BLaER1 treated with 17β-estradiol and CSF1 and Interleukin-3, amounts not matched to agents 10 nM and 100 nM (cell line): ENCODE results near the gene GABRG3.

Source experiments
- H3K27ac ChIP-seq, 11 experiments: shearing (Covaris generic); formaldehyde crosslinking; 2 replicates each; pipeline ENCODE4 v1.8.1; 2022
- H3K27me3 ChIP-seq, 11 experiments: shearing (Covaris generic); formaldehyde crosslinking; 2 replicates each; pipeline ENCODE4 v1.8.1; 2022
- H3K36me3 ChIP-seq, 11 experiments: shearing (Covaris generic); formaldehyde crosslinking; 2 replicates each; pipeline ENCODE4 v1.8.1; 2022
- H3K4me1 ChIP-seq, 10 experiments: shearing (Covaris generic); formaldehyde crosslinking; 2 replicates each; pipeline ENCODE4 v1.8.1; 2022
- H3K4me2 ChIP-seq, 11 experiments: shearing (Covaris generic); formaldehyde crosslinking; 2 replicates each; pipeline ENCODE4 v1.8.1; 2022
- H3K4me3 ChIP-seq, 10 experiments: shearing (Covaris generic); formaldehyde crosslinking; 2 replicates each; pipeline ENCODE4 v1.8.1; 2022
- H3K9ac ChIP-seq, 11 experiments: shearing (Covaris generic); formaldehyde crosslinking; 2 replicates each; pipeline ENCODE4 v1.8.1; 2022
- H3K9me3 ChIP-seq, 11 experiments: shearing (Covaris generic); formaldehyde crosslinking; replicated peaks in 1 of 11; 2 replicates each; pipeline ENCODE4 v1.8.1; 2022
- H4K20me1 ChIP-seq, 11 experiments: shearing (Covaris generic); formaldehyde crosslinking; 2 replicates each; pipeline ENCODE4 v1.8.1; 2022
- Cebpa-rat ChIP-seq, 11 experiments: shearing (Covaris generic); IDR thresholded peaks; 2 replicates each; pipeline ENCODE4 v1.8.1; 2022

GABRG3 gene

DNA sequence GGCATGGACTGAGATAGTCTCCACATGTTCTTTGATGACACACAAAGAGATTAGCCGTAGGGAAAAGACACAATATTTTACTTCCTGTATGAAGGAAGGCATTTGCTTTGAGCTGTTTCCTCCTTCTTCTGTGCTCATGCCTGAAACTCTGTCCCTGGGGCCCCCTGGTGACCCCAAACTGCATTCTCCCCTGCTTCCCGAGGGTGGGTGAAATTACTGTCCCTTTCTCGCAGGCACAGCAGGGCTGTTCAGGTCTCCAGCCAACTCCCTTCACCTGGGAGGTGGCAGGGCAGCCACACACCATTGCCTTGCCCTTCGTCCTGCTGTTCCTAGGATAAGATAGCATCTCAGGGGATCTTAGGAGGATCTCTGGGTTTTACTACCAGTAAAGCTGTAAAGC is 79.2 kb downstream of the GABRG3 start:
- Histone ChIP-seq H3K36me3 (no peaks in the 10 kb centered on the region), H3K4me1 (peaks cover 0 to 9% (median 6%) of the 10 kb centered on the region in 10 experiments; a peak in 10 of 20 replicates), H3K4me2 (peak overlapping the region in 6 of 11 experiments; percentile 20 to 58 (median 40); a peak in 8 of 22 replicates), H4K20me1 (no peaks in the 10 kb centered on the region), H3K27me3 (no peaks in the 10 kb centered on the region), H3K9me3 (no peaks in the 10 kb centered on the region), H3K27ac (no peak overlapping the region), H3K9ac (no peak overlapping the region), H3K4me3 (no peak overlapping the region)
- TF ChIP-seq Cebpa-rat (IDR thresholded peaks at IDR 0.05), result no peak

DNA sequence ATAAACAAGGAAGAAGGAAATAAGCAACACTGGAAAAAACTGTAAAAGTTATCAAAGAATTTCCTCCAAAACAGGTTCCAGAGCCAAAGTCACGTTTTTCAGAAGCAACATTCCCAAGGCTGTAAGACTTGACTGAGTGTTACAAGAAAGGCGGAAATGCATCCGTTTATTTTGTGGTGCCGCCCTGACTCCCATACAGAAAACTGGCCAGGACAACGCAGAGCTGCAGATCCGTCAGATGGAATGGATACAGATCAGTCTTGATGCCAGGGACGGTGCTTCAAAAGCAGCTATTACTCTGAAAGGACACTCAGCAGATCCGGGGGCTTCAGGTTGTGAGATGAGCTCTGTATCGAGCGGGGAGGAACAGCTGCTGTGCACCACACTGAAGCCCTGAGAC is 83.4 kb downstream of the GABRG3 start:
- Histone ChIP-seq H3K27ac (no peak overlapping the region), H3K4me1 (peaks cover 4 to 14% (median 8%) of the 10 kb centered on the region in 10 experiments; a peak in 16 of 20 replicates), H3K36me3 (no peaks in the 10 kb centered on the region), H4K20me1 (no peaks in the 10 kb centered on the region), H3K4me3 (no peak overlapping the region), H3K27me3 (no peaks in the 10 kb centered on the region), H3K9ac (no peak overlapping the region), H3K4me2 (no peak overlapping the region), H3K9me3 (no peaks in the 10 kb centered on the region)
- TF ChIP-seq Cebpa-rat (IDR thresholded peaks at IDR 0.05), result no peak

DNA sequence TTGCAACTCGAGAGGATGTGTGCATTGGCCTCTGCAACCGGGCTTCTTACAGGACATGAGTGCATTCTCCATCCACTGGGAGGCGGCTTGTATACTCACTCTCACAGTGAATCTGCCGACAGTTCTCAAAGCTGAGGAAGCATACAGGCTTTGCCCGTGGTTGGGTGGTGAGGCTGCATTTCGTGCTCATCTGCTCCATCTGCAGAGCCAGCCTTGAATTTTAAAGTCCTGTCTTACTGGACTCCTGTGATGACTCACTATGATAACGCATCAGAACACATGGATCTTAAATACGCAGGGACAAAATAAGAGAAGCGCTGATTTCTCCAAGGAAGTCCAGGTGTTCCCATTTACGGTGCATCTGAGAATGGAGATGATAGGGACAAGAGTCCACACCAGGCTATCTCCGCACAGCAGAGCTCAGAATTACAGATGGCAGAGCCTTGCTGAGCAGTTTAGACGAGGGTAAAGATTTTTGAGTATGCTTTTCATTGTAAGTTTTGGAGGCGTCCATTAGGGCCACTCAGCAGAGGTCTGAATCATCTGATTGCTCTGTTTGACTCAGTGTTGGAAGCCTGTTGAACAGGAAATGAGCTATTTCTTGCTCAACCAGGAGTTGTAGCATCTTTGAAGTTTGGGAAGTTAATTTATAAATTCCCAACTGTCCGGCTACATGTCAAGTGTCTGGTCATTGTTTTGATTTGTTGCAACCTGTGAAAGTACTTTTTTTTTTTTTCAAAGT is 87.1 kb downstream of the GABRG3 start:
- TF ChIP-seq Cebpa-rat (IDR thresholded peaks at IDR 0.05), result no peak
- peak overlapping the region in 3 of 11 experiments; percentile 18 to 56 (median 30); a peak in 4 of 22 replicates for H3K4me2 ChIP-seq

DNA sequence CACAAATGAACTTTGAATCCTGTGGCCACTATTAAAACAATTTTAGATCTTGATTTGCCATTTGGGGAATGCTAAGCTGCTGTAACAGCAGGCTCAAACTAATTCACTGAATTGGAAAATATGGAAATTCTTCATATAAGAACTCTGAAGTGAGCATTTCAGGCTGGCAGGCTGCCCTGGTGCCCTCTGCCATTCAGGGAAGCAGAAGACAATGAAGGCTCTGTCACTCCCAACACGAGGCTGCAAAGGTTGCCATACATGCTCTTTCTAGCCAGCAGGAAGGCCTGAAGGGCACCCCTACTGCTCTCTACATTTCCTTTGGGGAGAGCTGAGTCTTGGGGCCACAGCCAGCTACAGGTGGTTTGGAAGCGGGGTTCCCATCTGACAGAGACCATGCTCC is 88.0 kb downstream of the GABRG3 start:
- Histone ChIP-seq H3K27me3 (no peaks in the 10 kb centered on the region), H3K9me3 (peaks cover 0 to 12% (median 0%) of the 10 kb centered on the region in 11 experiments; a peak in 4 of 22 replicates), H3K4me1 (peaks cover 0 to 14% (median 0%) of the 10 kb centered on the region in 10 experiments; a peak in 7 of 20 replicates), H3K27ac (no peak overlapping the region), H3K4me2 (no peak overlapping the region), H3K9ac (no peak overlapping the region), H3K36me3 (no peaks in the 10 kb centered on the region), H3K4me3 (no peak overlapping the region), H4K20me1 (no peaks in the 10 kb centered on the region)
- TF ChIP-seq Cebpa-rat (IDR thresholded peaks at IDR 0.05), result no peak

More for the DNA sequence above, 87.1 kb downstream of the GABRG3 start:
- Histone ChIP-seq H3K27ac (no peak overlapping the region), H3K27me3 (no peaks in the 10 kb centered on the region), H3K4me3 (no peak overlapping the region), H3K9me3 (peaks cover 0 to 3% (median 0%) of the 10 kb centered on the region in 11 experiments; a peak in 4 of 22 replicates), H3K9ac (no peak overlapping the region), H4K20me1 (no peaks in the 10 kb centered on the region), H3K36me3 (no peaks in the 10 kb centered on the region), H3K4me1 (peaks cover 0 to 14% (median 0%) of the 10 kb centered on the region in 10 experiments; a peak in 7 of 20 replicates)

DNA sequence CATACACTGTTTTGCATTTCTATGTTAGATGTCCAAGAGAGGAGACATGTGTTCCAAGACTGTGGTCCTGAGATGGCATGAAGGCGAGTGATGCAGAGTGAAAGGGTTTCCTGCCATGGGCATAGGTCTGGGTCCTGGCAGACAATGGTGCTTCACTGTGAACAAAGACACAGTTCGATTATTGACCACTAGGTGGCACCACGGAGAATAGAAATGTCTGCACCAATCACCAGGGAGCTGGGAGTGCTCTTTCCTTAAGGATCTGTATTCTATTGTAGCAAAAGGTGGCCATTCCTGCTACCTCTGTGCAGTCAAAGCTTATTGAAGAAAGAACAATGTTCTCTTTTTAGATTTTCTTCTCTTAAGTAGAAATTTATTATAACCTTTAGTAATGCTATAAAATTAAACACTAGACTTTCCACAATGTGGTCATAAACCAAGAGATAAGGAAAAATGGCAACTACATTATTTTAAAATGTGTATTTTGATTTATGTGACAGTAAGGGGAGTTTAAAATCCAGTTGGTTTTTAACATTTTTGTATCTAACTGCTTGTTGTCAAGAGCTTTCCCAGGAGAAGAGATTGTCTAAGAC is 88.7 kb downstream of the GABRG3 start:
- no peak overlapping the region for H3K4me3 ChIP-seq
- H3K4me1 ChIP-seq, result peaks cover 0 to 14% (median 0%) of the 10 kb centered on the region in 10 experiments; a peak in 7 of 20 replicates
- H3K27me3 ChIP-seq, result no peaks in the 10 kb centered on the region
- no peaks in the 10 kb centered on the region for H4K20me1 ChIP-seq
- H3K4me2 ChIP-seq, result no peak overlapping the region
- TF ChIP-seq Cebpa-rat (IDR thresholded peaks at IDR 0.05), result no peak
- peaks cover 0 to 16% (median 0%) of the 10 kb centered on the region in 11 experiments; a peak in 4 of 22 replicates for H3K9me3 ChIP-seq
- H3K27ac ChIP-seq, result no peak overlapping the region
- no peaks in the 10 kb centered on the region for H3K36me3 ChIP-seq
- no peak overlapping the region for H3K9ac ChIP-seq

DNA sequence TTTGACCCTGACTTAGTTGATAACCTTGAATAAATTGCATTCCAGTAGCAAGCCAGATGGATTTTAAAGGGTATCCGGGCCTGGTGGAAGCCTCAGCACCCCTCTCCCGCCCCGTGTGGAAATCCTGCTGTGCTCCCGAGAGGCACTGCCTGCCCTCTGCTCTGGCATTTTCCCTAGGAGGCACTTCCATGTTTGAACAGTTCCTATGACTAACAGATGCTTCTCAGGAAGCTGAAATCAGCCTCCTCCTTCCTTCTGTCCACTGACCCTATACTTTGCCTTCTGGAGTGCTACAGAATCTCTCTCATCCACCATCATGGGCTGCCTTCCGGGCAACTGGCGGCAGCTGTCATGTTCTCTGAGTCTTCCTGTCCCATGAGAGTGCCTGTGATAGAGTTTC is 90.8 kb downstream of the GABRG3 start:
- Histone ChIP-seq H3K9me3 (peaks cover 0 to 16% (median 0%) of the 10 kb centered on the region in 11 experiments; a peak in 5 of 22 replicates), H3K4me3 (no peak overlapping the region), H3K27ac (no peak overlapping the region), H3K9ac (no peak overlapping the region), H3K4me2 (no peak overlapping the region), H4K20me1 (no peaks in the 10 kb centered on the region), H3K36me3 (no peaks in the 10 kb centered on the region), H3K27me3 (no peaks in the 10 kb centered on the region), H3K4me1 (peaks cover 0 to 14% (median 0%) of the 10 kb centered on the region in 10 experiments; a peak in 7 of 20 replicates)
- no peak for TF ChIP-seq Cebpa-rat (IDR thresholded peaks at IDR 0.05)

DNA sequence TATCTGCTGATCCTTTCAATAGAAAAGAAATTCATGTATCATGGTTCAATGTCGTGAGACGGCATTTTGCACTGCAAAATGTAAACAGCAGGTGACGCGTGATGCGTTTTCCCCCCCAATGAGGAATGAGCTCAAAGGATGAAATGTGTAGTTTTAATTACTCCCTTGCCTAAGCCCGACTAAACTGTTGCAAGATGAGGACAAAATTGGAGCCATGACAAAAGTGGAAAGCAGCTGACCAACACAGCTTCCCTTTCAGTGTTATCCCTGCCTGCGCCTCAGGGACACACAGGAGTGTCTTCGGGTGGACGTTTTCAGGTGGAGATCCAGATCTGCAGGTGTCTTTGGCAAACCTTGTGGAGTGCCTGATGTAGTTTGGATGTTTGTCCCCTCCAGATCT is 92.0 kb downstream of the GABRG3 start:
- H3K27me3 ChIP-seq, result no peaks in the 10 kb centered on the region
- no peak for TF ChIP-seq Cebpa-rat (IDR thresholded peaks at IDR 0.05)
- H3K9ac ChIP-seq, result no peak overlapping the region
- H3K9me3 ChIP-seq, result peaks cover 3 to 27% (median 11%) of the 10 kb centered on the region in 11 experiments; a peak in 21 of 22 replicates
- peaks cover 0 to 11% (median 0%) of the 10 kb centered on the region in 10 experiments; a peak in 7 of 20 replicates for H3K4me1 ChIP-seq
- no peak overlapping the region for H3K4me3 ChIP-seq
- H4K20me1 ChIP-seq, result no peaks in the 10 kb centered on the region
- H3K27ac ChIP-seq, result no peak overlapping the region
- no peaks in the 10 kb centered on the region for H3K36me3 ChIP-seq
- H3K4me2 ChIP-seq, result no peak overlapping the region

DNA sequence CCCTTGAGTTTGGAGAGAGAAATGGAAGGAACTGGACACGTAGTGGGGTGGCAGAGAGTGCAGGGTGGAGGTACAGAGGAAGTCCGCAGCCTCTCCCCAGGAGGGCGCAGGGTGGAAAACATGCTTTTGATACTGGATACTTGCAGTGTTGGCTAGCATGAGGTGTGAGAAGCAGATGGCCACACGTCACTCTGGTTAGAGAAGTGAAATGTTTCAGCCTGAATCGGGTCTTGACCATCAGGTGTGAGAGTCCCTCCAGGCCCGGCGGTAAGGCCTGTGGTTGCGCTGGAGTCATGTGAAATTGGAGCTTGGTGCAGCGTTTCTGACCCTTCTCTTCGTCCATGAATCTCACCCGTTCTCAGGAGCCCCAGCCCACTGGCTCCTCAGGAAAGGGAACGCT is 93.1 kb downstream of the GABRG3 start:
- no peak overlapping the region for H3K4me2 ChIP-seq
- no peak overlapping the region for H3K27ac ChIP-seq
- TF ChIP-seq Cebpa-rat (IDR thresholded peaks at IDR 0.05), result no peak
- peaks cover 14 to 38% (median 22%) of the 10 kb centered on the region in 11 experiments for H3K9me3 ChIP-seq
- H3K36me3 ChIP-seq, result no peaks in the 10 kb centered on the region
- no peak overlapping the region for H3K4me3 ChIP-seq
- no peak overlapping the region for H3K9ac ChIP-seq
- H3K4me1 ChIP-seq, result no peaks in the 10 kb centered on the region; a peak in 1 of 20 replicates
- no peaks in the 10 kb centered on the region for H3K27me3 ChIP-seq
- H4K20me1 ChIP-seq, result no peaks in the 10 kb centered on the region

DNA sequence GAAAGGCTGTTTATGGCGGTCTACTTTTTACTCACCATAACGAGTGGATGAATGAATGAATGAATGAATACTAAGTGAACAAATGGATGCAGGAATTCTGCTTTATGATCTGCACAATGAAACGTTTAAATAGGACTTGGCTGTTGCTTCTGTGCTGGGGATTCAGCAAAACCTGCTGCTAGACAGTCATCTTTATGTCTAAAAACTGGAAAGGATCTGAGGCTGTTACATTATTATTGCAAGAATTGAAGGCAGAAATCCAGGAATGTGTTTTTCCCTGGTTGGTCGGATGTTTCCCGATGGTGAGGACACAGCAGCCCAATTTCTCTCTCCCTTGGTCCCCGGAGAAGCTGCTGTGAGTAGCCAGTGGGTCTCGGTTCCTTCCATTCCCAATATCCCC is 94.2 kb downstream of the GABRG3 start:
- Histone ChIP-seq H3K36me3 (no peaks in the 10 kb centered on the region), H3K27me3 (no peaks in the 10 kb centered on the region), H3K27ac (no peak overlapping the region), H3K4me2 (no peak overlapping the region), H3K9me3 (peaks cover 16 to 39% (median 24%) of the 10 kb centered on the region in 11 experiments), H3K9ac (no peak overlapping the region), H4K20me1 (no peaks in the 10 kb centered on the region), H3K4me1 (no peaks in the 10 kb centered on the region; a peak in 1 of 20 replicates), H3K4me3 (no peak overlapping the region)
- TF ChIP-seq Cebpa-rat (IDR thresholded peaks at IDR 0.05), result no peak
